Transverse colon (tissue), 4 donors: ENCODE results near the gene SUSD4.

Experiments
- CTCF ChIP-seq, 5 experiments: fragments of 200-600 bp in 3 of 5; fragments of 450-650 bp in 2 of 5; sonication (generic) in 3 of 5; IDR thresholded peaks; 1 replicate in 2 of 5; 2 replicates in 3 of 5; pipeline ENCODE4 v1.5.1; 2016 to 2017; ENCODE audit warnings: antibody characterized with exemption in 5 of 5, inconsistent platforms in 3 of 5, mild to moderate bottlenecking in 2 of 5, moderate library complexity in 1 of 5
- EP300 ChIP-seq: sonication (generic); formaldehyde crosslinking; IDR thresholded peaks from one replicate; pipeline ENCODE4 v1.6.1; 2017; ENCODE audit warnings: antibody characterized with exemption, low read depth
- POLR2A ChIP-seq: fragments of 450-650 bp; IDR thresholded peaks from one replicate; pipeline ENCODE4 v1.6.1; 2016; ENCODE audit warnings: antibody characterized with exemption, mild to moderate bottlenecking, moderate library complexity
- POLR2AphosphoS5 ChIP-seq, 3 donors: sonication (generic); formaldehyde crosslinking; IDR thresholded peaks; one replicate each; pipeline ENCODE4 v1.6.1; 2016; ENCODE audit warnings: antibody characterized with exemption in 3 of 3

GRCh38 chr1:223216531-223217205 lies 147.3 kb downstream of the SUSD4 start:
- TF ChIP-seq POLR2A (no peak), CTCF (IDR thresholded peaks at IDR 0.05) (no peak), POLR2AphosphoS5 (IDR thresholded peaks at IDR 0.05) (no peak), EP300 (no peak)
